NT2/D1 (cell line): ENCODE results near the gene P2RX2.
A peak's percentile ranks its signal among the peaks of the same experiment; 100 is the strongest.

Experiments
- DNase-seq: peaks from one replicate; pipeline ENCODE4 v3.0.0-alpha.2; 2011; ENCODE audit warnings: low read depth, low spot score
- H3K27me3 ChIP-seq: 2 replicates; pipeline ENCODE4 v1.6.0; 2011; ENCODE audit warnings: mild to moderate bottlenecking; ENCODE audit not compliant: insufficient read length, insufficient read depth
- H3K36me3 ChIP-seq: 2 replicates; pipeline ENCODE4 v1.6.1; 2011; ENCODE audit warnings: mild to moderate bottlenecking, low read length, mixed read lengths; ENCODE audit not compliant: insufficient read depth, insufficient read length
- H3K4me1 ChIP-seq: 2 replicates; pipeline ENCODE4 v1.5.1; 2011; ENCODE audit not compliant: insufficient read depth, insufficient read length
- H3K4me3 ChIP-seq: 2 replicates; pipeline ENCODE4 v1.5.1; 2011; ENCODE audit warnings: low read depth; ENCODE audit not compliant: insufficient read length
- H3K9ac ChIP-seq: 2 replicates; pipeline ENCODE4 v1.6.0; 2011; ENCODE audit warnings: low read depth; ENCODE audit not compliant: insufficient read length
- H3K9me3 ChIP-seq: 2 replicates; pipeline ENCODE4 v1.5.1; 2011; ENCODE audit warnings: mild to moderate bottlenecking, low read length; ENCODE audit not compliant: insufficient read depth
- SUZ12 ChIP-seq: IDR thresholded peaks from 2 replicates; pipeline ENCODE4 v1.6.1; 2011; ENCODE audit not compliant: insufficient read length, insufficient read depth; ENCODE audit errors: extremely low read depth
- YY1 ChIP-seq: IDR thresholded peaks from 2 replicates; pipeline ENCODE4 v1.6.1; 2011; ENCODE audit not compliant: insufficient read length, insufficient read depth
- ZNF274 ChIP-seq: IDR thresholded peaks from 2 replicates; pipeline ENCODE4 v1.6.1; 2011; ENCODE audit warnings: mild to moderate bottlenecking, low read depth, low read length

P2RX2 gene

GRCh38 chr12:132591107-132591935 is 27.3 kb upstream of the P2RX2 start:
- no peak overlapping the region for H3K9ac ChIP-seq
- H3K4me1 ChIP-seq: peaks cover 7% of the 10 kb centered on the region
- H3K36me3 ChIP-seq: no peaks in the 10 kb centered on the region
- no peak overlapping the region for H3K4me3 ChIP-seq
- no peaks in the 10 kb centered on the region for H3K9me3 ChIP-seq
- peaks cover 84% of the 10 kb centered on the region for H3K27me3 ChIP-seq
- TF ChIP-seq SUZ12: no peak
- TF ChIP-seq YY1: no peak
- TF ChIP-seq ZNF274: no peak
- no peak for DNase-seq

- no peak overlapping the region for H3K4me3 ChIP-seq
- peaks cover 85% of the 10 kb centered on the region for H3K27me3 ChIP-seq
- no peaks in the 10 kb centered on the region for H3K9me3 ChIP-seq
- peaks cover 2% of the 10 kb centered on the region for H3K4me1 ChIP-seq
- TF ChIP-seq SUZ12 (no peak), YY1 (no peak), ZNF274 (no peak)
- H3K9ac ChIP-seq: no peak overlapping the region
- no peak for DNase-seq
- H3K36me3 ChIP-seq: no peaks in the 10 kb centered on the region
These were observed 26.1 kb upstream of the P2RX2 start for GRCh38 chr12:132592282-132592970.

GRCh38 chr12:132593071-132593470 is 25.5 kb upstream of the P2RX2 start:
- Histone ChIP-seq H3K4me3 (no peak overlapping the region), H3K4me1 (peaks cover 3% of the 10 kb centered on the region), H3K9me3 (no peaks in the 10 kb centered on the region), H3K36me3 (no peaks in the 10 kb centered on the region), H3K27me3 (peaks cover 81% of the 10 kb centered on the region), H3K9ac (no peak overlapping the region)
- DNase-seq: no peak
- TF ChIP-seq ZNF274: no peak
- TF ChIP-seq YY1: no peak
- TF ChIP-seq SUZ12: no peak

GRCh38 chr12:132593521-132593920 is 25.1 kb upstream of the P2RX2 start:
- Histone ChIP-seq H3K4me1 (peaks cover 3% of the 10 kb centered on the region), H3K9ac (no peak overlapping the region), H3K9me3 (no peaks in the 10 kb centered on the region), H3K36me3 (no peaks in the 10 kb centered on the region), H3K27me3 (peaks cover 77% of the 10 kb centered on the region), H3K4me3 (no peak overlapping the region)
- DNase-seq: no peak
- no peak for TF ChIP-seq YY1

GRCh38 chr12:132593938-132594358 is 24.6 kb upstream of the P2RX2 start:
- no peak overlapping the region for H3K4me3 ChIP-seq
- TF ChIP-seq YY1 (no peak), SUZ12 (no peak), ZNF274 (no peak)

GRCh38 chr12:132595183-132595582 is 23.4 kb upstream of the P2RX2 start:
- Histone ChIP-seq H3K4me1 (peaks cover 6% of the 10 kb centered on the region), H3K27me3 (peaks cover 66% of the 10 kb centered on the region), H3K9me3 (no peaks in the 10 kb centered on the region), H3K36me3 (no peaks in the 10 kb centered on the region), H3K9ac (no peak overlapping the region), H3K4me3 (no peak overlapping the region)
- TF ChIP-seq YY1 (no peak), ZNF274 (no peak), SUZ12 (no peak)
- DNase-seq: no peak

More at GRCh38 chr12:132593938-132594358, 24.6 kb upstream of the P2RX2 start:
- Histone ChIP-seq H3K9me3 (no peaks in the 10 kb centered on the region), H3K27me3 (peaks cover 73% of the 10 kb centered on the region), H3K4me1 (peaks cover 3% of the 10 kb centered on the region), H3K9ac (no peak overlapping the region), H3K36me3 (no peaks in the 10 kb centered on the region)
- peak; percentile 66 for DNase-seq

GRCh38 chr12:132596016-132596415 is 22.6 kb upstream of the P2RX2 start:
- DNase-seq: no peak
- peaks cover 12% of the 10 kb centered on the region for H3K4me1 ChIP-seq
- no peak overlapping the region for H3K9ac ChIP-seq
- peaks cover 67% of the 10 kb centered on the region for H3K27me3 ChIP-seq
- H3K36me3 ChIP-seq: no peaks in the 10 kb centered on the region
- no peak overlapping the region for H3K4me3 ChIP-seq
- no peaks in the 10 kb centered on the region for H3K9me3 ChIP-seq
- TF ChIP-seq SUZ12: no peak
- TF ChIP-seq ZNF274: no peak
- TF ChIP-seq YY1: no peak
